Keratinocyte (primary cell): Measurements from ENCODE around the gene DLG5. TPM values are rescaled to one million over a fixed set of nuclear protein-coding genes. Genes with fewer than 3 reads are reported as not detected.

Experiments
- DNase-seq: peaks from one replicate; pipeline ENCODE4 v3.0.0-alpha.2; 2011; ENCODE audit warnings: low read depth, missing footprints, low spot score
- FAIRE-seq: peaks from 2 replicates; lab custom pipeline; 2011; peaks lifted over from hg19 to GRCh38; lab: Jason Lieb, UNC
- H2AFZ ChIP-seq: 2 replicates; pipeline ENCODE4 v1.6.0; 2012; ENCODE audit warnings: low read length, control low read depth, inconsistent platforms; ENCODE audit not compliant: control insufficient read depth
- H3K27ac ChIP-seq: 2 replicates; pipeline ENCODE4 v1.5.1; 2011; ENCODE audit warnings: low read length; ENCODE audit not compliant: control insufficient read depth, insufficient read depth
- H3K27me3 ChIP-seq: 3 replicates; pipeline ENCODE4 v1.6.0; 2011; ENCODE audit warnings: low read length; ENCODE audit not compliant: control insufficient read depth, insufficient read depth; ENCODE audit errors: extremely low read depth
- H3K36me3 ChIP-seq, 2 experiments: 2 replicates in 1 of 2; 3 replicates in 1 of 2; pipeline ENCODE4 v1.5.1; 2011; ENCODE audit warnings: low read length in 2 of 2, mild to moderate bottlenecking in 1 of 2; ENCODE audit not compliant: control insufficient read depth in 2 of 2, insufficient read depth in 2 of 2; ENCODE audit errors: extremely low read depth in 1 of 2
- H3K4me1 ChIP-seq: 3 replicates; pipeline ENCODE4 v1.5.1; 2011; ENCODE audit warnings: low read length; ENCODE audit not compliant: control insufficient read depth, insufficient read depth; ENCODE audit errors: extremely low read depth
- H3K4me2 ChIP-seq: 3 replicates; pipeline ENCODE4 v1.6.0; 2011; ENCODE audit warnings: low read depth, low read length; ENCODE audit not compliant: control insufficient read depth, insufficient read depth; ENCODE audit errors: extremely low read depth
- H3K4me3 ChIP-seq, 3 experiments: fragments of 200-600 bp in 1 of 3; sonication (generic) in 1 of 3; 2 replicates in 2 of 3; 3 replicates in 1 of 3; pipeline ENCODE4 v1.5.1; 2011 to 2016; ENCODE audit warnings: low read length in 3 of 3, mild to moderate bottlenecking in 3 of 3, control low read depth in 2 of 3, inconsistent platforms in 1 of 3, low read depth in 1 of 3, mixed read lengths in 1 of 3, mixed run types in 1 of 3, moderate library complexity in 1 of 3; ENCODE audit not compliant: control insufficient read depth in 2 of 3, insufficient read depth in 2 of 3; ENCODE audit errors: extremely low read depth in 1 of 3
- H3K79me2 ChIP-seq: 2 replicates; pipeline ENCODE4 v1.6.0; 2012; ENCODE audit warnings: low read length; ENCODE audit not compliant: control insufficient read depth, insufficient read depth
- H3K9ac ChIP-seq: 3 replicates; pipeline ENCODE4 v1.6.0; 2011; ENCODE audit warnings: low read length; ENCODE audit not compliant: control insufficient read depth, insufficient read depth; ENCODE audit errors: extremely low read depth
- H3K9me1 ChIP-seq: 3 replicates; pipeline ENCODE4 v1.6.0; 2011; ENCODE audit warnings: low read length; ENCODE audit not compliant: control insufficient read depth, insufficient read depth; ENCODE audit errors: extremely low read depth
- H3K9me3 ChIP-seq: 2 replicates; pipeline ENCODE4 v1.5.1; 2012; ENCODE audit warnings: low read depth, low read length; ENCODE audit not compliant: control insufficient read depth
- H4K20me1 ChIP-seq: 3 replicates; pipeline ENCODE4 v1.6.0; 2011; ENCODE audit warnings: low read length; ENCODE audit not compliant: control insufficient read depth, insufficient read depth; ENCODE audit errors: extremely low read depth
- CTCF ChIP-seq, 3 experiments: IDR thresholded peaks in 1 of 3; conservative IDR thresholded peaks in 1 of 3; optimal IDR thresholded peaks in 1 of 3; 2 replicates in 2 of 3; 3 replicates in 1 of 3; pipeline versions ENCODE3 to v1.5.1; 2011; ENCODE audit warnings: low read length in 3 of 3, mild to moderate bottlenecking in 3 of 3, moderate library complexity in 2 of 3, control low read depth in 1 of 3, inconsistent platforms in 1 of 3; ENCODE audit not compliant: insufficient read depth in 2 of 3; ENCODE audit errors: extremely low read depth in 1 of 3
- EZH2 ChIP-seq: IDR thresholded peaks from one replicate; pipeline ENCODE4 v1.6.1; 2012; ENCODE audit warnings: inconsistent platforms, mild to moderate bottlenecking, low read length, moderate library complexity
- dilution Hi-C: fragments of 300-500 bp; cut with MboI; formaldehyde crosslinking; loops from one replicate; pipeline ENCODE4 v1.7.0; 2020; ENCODE audit warnings: low sequenced_read_pairs; ENCODE audit not compliant: extremely low pct_ligation_motif_present
- polyA plus RNA-seq, 5 experiments: library from polyadenylated mRNA; depleted of rRNA in 3 of 5; stranded (reverse) in 3 of 5; stranded (forward) in 1 of 5; unstranded in 1 of 5; fragments of >200 nt; gene quantifications; 1 replicate in 1 of 5; 2 replicates in 3 of 5; 3 replicates in 1 of 5; pipeline versions ENCODE4 v1.2.1 to v1.2.3, GENCODE V29; 2011 to 2012; ENCODE audit warnings: missing spikeins in 2 of 5, low read depth in 1 of 5, low replicate concordance in 1 of 5

Gene DLG5
- polyA plus RNA-seq, 1 donor (not counting 4 experiments of a cell fraction or from before 2014, with no cell fraction given): 17.2 TPM

GRCh38 chr10:77866598-77866997, 60.0 kb downstream of the DLG5 start:
- H3K27ac ChIP-seq: peak overlapping the region; percentile 5
- no peak overlapping the region for H3K4me3 ChIP-seq
- no peak for DNase-seq
- dilution Hi-C loops: no loop called here
- peak; percentile 29 for FAIRE-seq
- no peak overlapping the region for H3K9ac ChIP-seq
- TF ChIP-seq CTCF (optimal IDR thresholded peaks at IDR 0.05 in 1 of 3, IDR thresholded peaks at IDR 0.05 in 1 of 3, conservative IDR thresholded peaks at IDR 0.05 in 1 of 3; ENCODE audit: extremely low read depth in 1 of 3, insufficient read depth in 2 of 3, low read length in 3 of 3): no peak
- no peak for TF ChIP-seq EZH2
- no peaks in the 10 kb centered on the region for H3K27me3 ChIP-seq
- H3K79me2 ChIP-seq: peaks cover 36% of the 10 kb centered on the region
- no peak overlapping the region for H3K4me2 ChIP-seq
- no peaks in the 10 kb centered on the region for H3K9me3 ChIP-seq
- no peaks in the 10 kb centered on the region for H4K20me1 ChIP-seq
- peaks cover 11 to 25% of the 10 kb centered on the region in 2 experiments for H3K36me3 ChIP-seq
- H3K4me1 ChIP-seq: peaks cover 76% of the 10 kb centered on the region
- H3K9me1 ChIP-seq: no peaks in the 10 kb centered on the region
- no peak overlapping the region for H2AFZ ChIP-seq

GRCh38 chr10:77865580-77866324, 60.8 kb downstream of the DLG5 start:
- TF ChIP-seq EZH2 (no peak), CTCF (optimal IDR thresholded peaks at IDR 0.05 in 1 of 3, IDR thresholded peaks at IDR 0.05 in 1 of 3, conservative IDR thresholded peaks at IDR 0.05 in 1 of 3; ENCODE audit: extremely low read depth in 1 of 3, insufficient read depth in 2 of 3, low read length in 3 of 3) (no peak)
- Histone ChIP-seq H3K4me1 (peaks cover 71% of the 10 kb centered on the region), H3K27ac (peak overlapping the region; percentile 5), H2AFZ (no peak overlapping the region), H3K4me3 (no peak overlapping the region), H3K36me3 (peaks cover 9 to 25% of the 10 kb centered on the region in 2 experiments), H3K9me1 (no peaks in the 10 kb centered on the region), H3K4me2 (peak overlapping the region; percentile 51), H4K20me1 (no peaks in the 10 kb centered on the region), H3K9ac (peak overlapping the region; percentile 6), H3K79me2 (peaks cover 39% of the 10 kb centered on the region), H3K9me3 (no peaks in the 10 kb centered on the region), H3K27me3 (no peaks in the 10 kb centered on the region)
- FAIRE-seq (peak; percentile 55), DNase-seq (no peak)
- dilution Hi-C loops: no loop called here
